Measurements from ENCODE around the gene LGI2. TPM values are rescaled to one million over a fixed set of nuclear protein-coding genes. Genes with fewer than 3 reads are reported as not detected.

Gene LGI2
- polyA plus RNA-seq, 1 of the 3 experiments (the other 2 are of a cell fraction), result not detected

GRCh38 chr4:25033526-25033925, 2.8 kb upstream of the LGI2 start:
- no peaks in the 10 kb centered on the region; a peak in 1 of 4 replicates for H3K4me1 ChIP-seq (ENCODE audit: control insufficient read depth in 1 of 2, insufficient read depth in 2 of 2, low read depth in 1 of 2, low read length in 1 of 2)
- TF ChIP-seq EP300 (IDR thresholded peaks at IDR 0.05; ENCODE audit: borderline replicate concordance in 1 of 2, low read depth in 1 of 2, low read length in 1 of 2) (no peak), TEAD4 (IDR thresholded peaks at IDR 0.05; ENCODE audit: borderline replicate concordance, insufficient read depth) (no peak), RCOR1 (IDR thresholded peaks at IDR 0.05; ENCODE audit: low read length) (no peak), MEF2A (IDR thresholded peaks at IDR 0.05; ENCODE audit: borderline replicate concordance, low read depth) (no peak), TCF12 (IDR thresholded peaks at IDR 0.05) (no peak)
- no peaks in the 10 kb centered on the region for H3F3A ChIP-seq (replicated peaks; ENCODE audit: insufficient read depth)
- WGBS (ENCODE audit: low lambda C conversion rate), result 34% methylated on average over 4 of the region's 4 CpGs
- H3K9ac ChIP-seq, result no peak overlapping the region
- H3K36me3 ChIP-seq (replicated peaks in 1 of 2; ENCODE audit: control insufficient read depth in 1 of 2, insufficient read depth in 2 of 2, low read length in 1 of 2), result no peaks in the 10 kb centered on the region
- peaks cover 54% of the 10 kb centered on the region for H3K27me3 ChIP-seq (ENCODE audit: insufficient read depth)
- H3K9me2 ChIP-seq, result no peaks in the 10 kb centered on the region
- DNase-seq, result no peak
- no peaks in the 10 kb centered on the region for H3K79me2 ChIP-seq (ENCODE audit: insufficient read depth)
- POLR2A ChIA-PET, result no interaction called here
- no peaks in the 10 kb centered on the region for H4K20me1 ChIP-seq (ENCODE audit: insufficient read depth)
- CTCF ChIA-PET, result interaction anchor here (0.7 kb wide), 1 partner anchor 53 kb away, joined by 3 read pairs; no protein-coding TSS in a partner anchor
- H3K27ac ChIP-seq (ENCODE audit: low read depth in 2 of 2, low read length in 1 of 2), result no peak overlapping the region
- no peak overlapping the region for H2AFZ ChIP-seq (ENCODE audit: low read depth)
- H3K4me3 ChIP-seq (ENCODE audit: low read depth in 2 of 2, low read length in 1 of 2), result no peak overlapping the region
- no peak overlapping the region for H3K4me2 ChIP-seq
- H3K9me3 ChIP-seq, result no peaks in the 10 kb centered on the region

- H3K4me1 ChIP-seq (ENCODE audit: control insufficient read depth in 1 of 2, insufficient read depth in 2 of 2, low read depth in 1 of 2, low read length in 1 of 2), result no peaks in the 10 kb centered on the region; a peak in 1 of 4 replicates
- H3K4me3 ChIP-seq (ENCODE audit: low read depth in 2 of 2, low read length in 1 of 2), result no peak overlapping the region
- ChIA-PET CTCF (interaction anchor here (0.5 to 1.2 kb wide), 5 partner anchors 14 to 330 kb away, joined by 3 to 4 read pairs (median 3); no protein-coding TSS in a partner anchor), POLR2A (no interaction called here)
- no peaks in the 10 kb centered on the region for H4K20me1 ChIP-seq (ENCODE audit: insufficient read depth)
- no peaks in the 10 kb centered on the region for H3K79me2 ChIP-seq (ENCODE audit: insufficient read depth)
- H3K4me2 ChIP-seq, result peak overlapping the region; percentile 85; the same call in 1 of the 2 replicates
- H3K27ac ChIP-seq (ENCODE audit: low read depth in 2 of 2, low read length in 1 of 2), result no peak overlapping the region
- H3F3A ChIP-seq (replicated peaks; ENCODE audit: insufficient read depth), result no peaks in the 10 kb centered on the region
- peaks cover 63% of the 10 kb centered on the region for H3K27me3 ChIP-seq (ENCODE audit: insufficient read depth)
- peak; percentile 13 for DNase-seq
- no peak overlapping the region for H3K9ac ChIP-seq
- H3K36me3 ChIP-seq (replicated peaks in 1 of 2; ENCODE audit: control insufficient read depth in 1 of 2, insufficient read depth in 2 of 2, low read length in 1 of 2), result no peaks in the 10 kb centered on the region
- no peaks in the 10 kb centered on the region for H3K9me3 ChIP-seq
- 61% methylated on average over 2 of the region's 2 CpGs for WGBS (ENCODE audit: low lambda C conversion rate)
- H3K9me2 ChIP-seq, result no peaks in the 10 kb centered on the region
- no peak overlapping the region for H2AFZ ChIP-seq (ENCODE audit: low read depth)
- TF ChIP-seq CTCF (IDR thresholded peaks at IDR 0.05) (peak; percentile 19; the same call in 1 of the 2 replicates), RFX5 (IDR thresholded peaks at IDR 0.05; ENCODE audit: low read length) (no peak), NRF1 (IDR thresholded peaks at IDR 0.05; ENCODE audit: low read depth, low read length) (no peak), PBX3 (IDR thresholded peaks at IDR 0.05) (no peak), ELF1 (IDR thresholded peaks at IDR 0.05) (no peak), MXI1 (IDR thresholded peaks at IDR 0.05; ENCODE audit: low read depth, low read length) (no peak)
- TF ChIP-seq, protein P1, sequence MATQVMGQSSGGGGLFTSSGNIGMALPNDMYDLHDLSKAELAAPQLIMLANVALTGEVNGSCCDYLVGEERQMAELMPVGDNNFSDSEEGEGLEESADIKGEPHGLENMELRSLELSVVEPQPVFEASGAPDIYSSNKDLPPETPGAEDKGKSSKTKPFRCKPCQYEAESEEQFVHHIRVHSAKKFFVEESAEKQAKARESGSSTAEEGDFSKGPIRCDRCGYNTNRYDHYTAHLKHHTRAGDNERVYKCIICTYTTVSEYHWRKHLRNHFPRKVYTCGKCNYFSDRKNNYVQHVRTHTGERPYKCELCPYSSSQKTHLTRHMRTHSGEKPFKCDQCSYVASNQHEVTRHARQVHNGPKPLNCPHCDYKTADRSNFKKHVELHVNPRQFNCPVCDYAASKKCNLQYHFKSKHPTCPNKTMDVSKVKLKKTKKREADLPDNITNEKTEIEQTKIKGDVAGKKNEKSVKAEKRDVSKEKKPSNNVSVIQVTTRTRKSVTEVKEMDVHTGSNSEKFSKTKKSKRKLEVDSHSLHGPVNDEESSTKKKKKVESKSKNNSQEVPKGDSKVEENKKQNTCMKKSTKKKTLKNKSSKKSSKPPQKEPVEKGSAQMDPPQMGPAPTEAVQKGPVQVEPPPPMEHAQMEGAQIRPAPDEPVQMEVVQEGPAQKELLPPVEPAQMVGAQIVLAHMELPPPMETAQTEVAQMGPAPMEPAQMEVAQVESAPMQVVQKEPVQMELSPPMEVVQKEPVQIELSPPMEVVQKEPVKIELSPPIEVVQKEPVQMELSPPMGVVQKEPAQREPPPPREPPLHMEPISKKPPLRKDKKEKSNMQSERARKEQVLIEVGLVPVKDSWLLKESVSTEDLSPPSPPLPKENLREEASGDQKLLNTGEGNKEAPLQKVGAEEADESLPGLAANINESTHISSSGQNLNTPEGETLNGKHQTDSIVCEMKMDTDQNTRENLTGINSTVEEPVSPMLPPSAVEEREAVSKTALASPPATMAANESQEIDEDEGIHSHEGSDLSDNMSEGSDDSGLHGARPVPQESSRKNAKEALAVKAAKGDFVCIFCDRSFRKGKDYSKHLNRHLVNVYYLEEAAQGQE (IDR thresholded peaks at IDR 0.05; ENCODE audit: low read depth, low read length), result no peak
These were observed 1.4 kb upstream of the LGI2 start for GRCh38 chr4:25032126-25032525.

Measured in SK-N-SH (cell line).